Activated gamma-delta T cell (primary cell): ENCODE data around the gene RGP1.
A peak's percentile ranks its signal among the peaks of the same experiment; 100 is the strongest.

Source experiments
- DNase-seq: peaks from one replicate; lab custom pipeline; 2025; lab: John Stamatoyannopoulos, UW
- total RNA-seq, 2 donors: gene quantifications; one replicate each; lab custom pipeline; 2026; lab: John Stamatoyannopoulos, UW

Gene RGP1
- total RNA-seq: 76.5 to 83.0 reads per million in 2 donors

- peak; percentile 61 for DNase-seq
These were observed at the start of gene RGP1, which contains the start of gene GBA2 for GRCh38 chr9:35748858-35749514. Gene RGP1, plus strand, starts transcription at chr9:35749287. Its CDS starts 469 bp downstream, at chr9:35749756. Gene GBA2, minus strand, starts transcription at chr9:35749228. Its CDS starts 524 bp downstream, at chr9:35748704.

GRCh38 chr9:35700031-35700430, 49.1 kb upstream of the RGP1 start:
- DNase-seq: no peak

- no peak for DNase-seq
These were observed 48.1 kb upstream of the RGP1 start for GRCh38 chr9:35700942-35701341.

- DNase-seq: no peak
These were observed 46.4 kb upstream of the RGP1 start for GRCh38 chr9:35702696-35703095.

- no peak for DNase-seq
These were observed 45.0 kb upstream of the RGP1 start for GRCh38 chr9:35703906-35704672.

GRCh38 chr9:35705372-35705771, 43.7 kb upstream of the RGP1 start:
- no peak for DNase-seq

- DNase-seq: no peak
These were observed 43.2 kb upstream of the RGP1 start for GRCh38 chr9:35705836-35706430.

- DNase-seq: no peak
These were observed 42.1 kb upstream of the RGP1 start for GRCh38 chr9:35706951-35707350.

DNA sequence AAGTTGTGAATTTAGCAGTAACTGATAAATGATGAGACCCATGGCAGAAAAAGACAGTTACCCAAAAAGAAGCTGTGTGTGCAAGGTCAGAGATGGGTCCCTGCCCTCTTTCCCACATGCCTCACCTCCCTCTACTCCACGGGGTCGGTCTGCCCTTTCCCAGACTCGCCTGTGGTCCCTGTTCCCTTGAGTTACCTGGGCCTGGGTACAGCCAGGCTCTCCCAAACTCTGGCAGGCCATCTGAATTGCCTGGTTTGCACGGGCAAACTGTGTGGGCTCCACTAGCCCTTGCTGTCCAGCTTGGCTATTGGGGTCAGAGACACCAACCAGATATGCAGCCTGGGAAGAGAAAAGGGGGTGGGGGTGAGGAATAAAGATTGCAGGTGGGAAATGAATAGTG, 40.9 kb upstream of the RGP1 start:
- DNase-seq: no peak

- no peak for DNase-seq
These were observed 38.1 kb upstream of the RGP1 start for GRCh38 chr9:35710818-35711500.

DNA sequence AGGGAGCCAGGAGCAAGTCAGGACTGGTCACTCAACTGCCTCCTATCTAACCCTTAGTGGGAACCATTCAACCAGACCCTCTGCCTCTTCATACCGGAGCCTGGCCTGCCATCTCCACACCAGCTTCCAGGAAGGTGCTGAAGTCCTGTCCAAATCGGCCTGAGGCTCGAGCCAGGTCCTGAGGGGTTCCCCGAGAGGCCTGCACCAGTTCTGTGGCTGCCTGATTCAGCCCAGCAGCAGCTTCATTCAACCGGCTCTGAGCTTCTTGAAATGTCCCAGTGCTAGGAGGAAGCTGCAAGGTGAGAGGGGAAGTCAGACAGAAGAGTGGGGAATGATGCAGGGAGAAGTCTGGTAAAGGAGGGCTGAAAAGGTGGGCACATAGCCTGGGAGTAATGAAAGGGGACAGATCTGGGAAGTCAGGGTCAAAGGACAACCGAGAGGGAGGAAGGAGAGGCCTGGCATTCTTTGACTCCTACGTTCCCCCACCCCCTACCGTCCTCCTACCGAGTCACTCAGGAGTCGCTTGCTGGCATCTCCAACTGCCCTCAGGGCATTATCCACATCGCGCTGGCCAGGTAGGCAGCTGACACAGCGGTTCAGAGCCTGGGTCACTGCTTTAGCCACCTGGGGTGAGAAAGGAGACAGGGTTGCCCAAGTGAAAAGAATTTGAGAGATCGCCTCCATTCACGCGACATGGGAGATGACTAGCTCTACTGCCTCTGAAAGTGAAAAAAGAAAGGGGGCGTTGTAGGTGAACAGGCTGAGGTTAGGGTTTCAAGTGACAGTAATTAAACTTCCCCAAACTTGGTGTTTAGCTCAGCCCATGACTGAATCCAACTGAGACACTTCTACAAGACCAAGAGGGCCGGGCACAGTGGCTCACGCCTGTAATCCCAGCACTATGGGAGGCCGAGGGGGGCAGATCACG, 37.3 kb upstream of the RGP1 start:
- DNase-seq: no peak

GRCh38 chr9:35712762-35713400, 36.2 kb upstream of the RGP1 start:
- no peak for DNase-seq

- no peak for DNase-seq
These were observed 35.5 kb upstream of the RGP1 start for GRCh38 chr9:35713578-35713977.

DNA sequence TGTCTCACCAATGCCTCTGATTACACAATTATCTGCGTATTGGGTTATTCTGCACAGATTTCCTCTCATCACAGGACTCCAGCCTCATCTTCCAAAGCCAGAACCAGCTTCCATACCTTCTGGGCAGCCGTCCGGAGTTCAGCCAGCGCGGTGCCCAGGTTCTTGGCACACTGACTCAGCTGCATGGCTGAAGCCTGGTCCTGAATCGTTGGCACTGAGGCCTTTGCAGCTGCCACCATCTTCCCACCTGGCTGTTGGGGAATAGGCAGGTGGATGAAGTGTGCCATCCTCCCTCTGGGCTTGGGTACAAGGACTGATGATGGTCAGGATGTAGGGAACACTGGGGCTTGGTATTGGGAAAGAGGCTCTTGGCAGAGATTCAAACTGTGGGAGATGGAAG, 35.0 kb upstream of the RGP1 start:
- DNase-seq: no peak

DNA sequence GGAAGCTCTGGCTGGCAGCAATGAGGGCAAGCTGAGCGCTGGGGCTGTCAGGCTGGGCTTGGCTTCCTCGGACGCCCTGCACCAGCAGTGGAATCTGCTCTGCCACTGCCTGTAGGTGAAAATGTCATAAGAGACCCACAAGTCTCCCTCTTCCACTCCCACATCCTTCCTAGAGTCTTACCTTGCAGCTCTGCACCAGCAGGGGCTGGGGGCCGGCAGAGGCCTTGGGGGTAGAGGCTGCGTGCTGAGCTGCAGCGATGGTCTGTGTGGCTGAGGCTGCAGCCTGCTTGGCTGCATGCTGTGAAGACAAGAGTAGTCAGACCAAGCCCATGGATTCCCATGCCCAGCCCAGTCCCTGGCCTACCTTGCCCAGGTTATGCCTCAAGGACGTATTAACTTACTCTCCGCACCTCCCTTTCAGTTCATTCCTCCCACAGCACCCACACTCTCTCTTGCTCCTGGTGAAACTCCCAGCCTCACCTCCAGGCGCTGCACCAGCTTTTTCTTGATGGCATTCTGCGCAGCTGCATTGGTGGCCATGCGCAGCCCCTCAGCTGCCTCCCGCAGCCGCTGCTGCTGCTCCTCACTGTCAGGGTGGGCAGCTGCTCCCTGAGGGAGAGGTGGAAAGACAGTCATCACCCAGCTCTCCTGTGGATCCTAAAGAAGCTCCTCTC, 34.4 kb upstream of the RGP1 start:
- DNase-seq: no peak

DNA sequence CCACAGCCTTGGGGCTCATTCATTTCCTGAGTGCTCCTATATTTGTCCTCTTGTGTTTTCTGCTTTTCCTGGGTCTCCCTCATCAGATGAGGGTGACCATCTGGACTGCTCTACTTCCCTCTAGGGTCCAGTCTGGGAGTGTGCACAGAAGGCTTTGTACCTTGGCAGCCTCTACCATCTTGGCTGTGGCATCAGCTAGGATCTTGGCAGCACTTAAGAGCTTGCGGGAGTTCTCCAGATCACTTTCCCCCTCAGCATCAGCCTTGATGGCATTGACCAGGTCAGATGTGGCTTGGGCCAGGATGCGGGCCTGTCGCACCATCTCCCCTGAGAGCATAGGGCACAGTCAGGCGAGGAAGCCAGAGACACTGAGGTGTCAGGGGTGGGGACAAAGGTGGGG, 32.9 kb upstream of the RGP1 start:
- DNase-seq: no peak

DNA sequence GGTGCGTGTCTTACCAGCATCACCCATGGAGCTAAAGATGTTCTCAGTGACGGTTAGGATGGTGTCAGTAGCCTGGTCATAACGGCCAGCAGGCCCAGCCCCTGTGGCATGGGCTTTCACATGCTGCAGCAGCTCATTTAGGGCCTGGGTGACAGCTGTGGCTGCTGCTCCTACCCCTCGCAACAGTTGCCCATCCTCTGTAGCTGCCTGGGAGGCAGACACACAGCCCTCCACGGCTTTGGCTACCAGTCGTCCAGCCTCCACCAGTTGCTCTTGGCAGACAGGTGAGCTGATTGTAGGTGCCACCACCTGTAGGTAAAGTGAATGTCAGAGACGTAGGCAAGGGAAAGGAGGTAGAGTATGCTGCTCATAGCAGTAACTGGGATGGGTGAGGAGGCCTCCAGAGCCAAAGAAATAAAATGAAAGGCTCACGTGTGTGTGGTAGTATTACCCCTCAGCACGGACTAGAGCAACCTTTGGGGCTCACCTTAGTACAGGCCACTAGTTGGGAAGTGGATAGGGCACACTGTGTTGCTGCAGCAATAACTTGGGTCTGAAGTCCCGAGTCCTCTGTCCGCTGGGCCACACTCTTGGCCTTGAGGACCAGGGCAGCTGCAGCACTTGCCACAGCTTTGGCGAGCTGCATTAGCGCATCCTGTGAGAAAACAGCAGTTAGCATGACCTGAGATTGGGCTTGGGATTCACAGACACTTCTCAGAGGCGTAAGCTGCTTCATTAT, 31.8 kb upstream of the RGP1 start:
- DNase-seq: no peak

DNA sequence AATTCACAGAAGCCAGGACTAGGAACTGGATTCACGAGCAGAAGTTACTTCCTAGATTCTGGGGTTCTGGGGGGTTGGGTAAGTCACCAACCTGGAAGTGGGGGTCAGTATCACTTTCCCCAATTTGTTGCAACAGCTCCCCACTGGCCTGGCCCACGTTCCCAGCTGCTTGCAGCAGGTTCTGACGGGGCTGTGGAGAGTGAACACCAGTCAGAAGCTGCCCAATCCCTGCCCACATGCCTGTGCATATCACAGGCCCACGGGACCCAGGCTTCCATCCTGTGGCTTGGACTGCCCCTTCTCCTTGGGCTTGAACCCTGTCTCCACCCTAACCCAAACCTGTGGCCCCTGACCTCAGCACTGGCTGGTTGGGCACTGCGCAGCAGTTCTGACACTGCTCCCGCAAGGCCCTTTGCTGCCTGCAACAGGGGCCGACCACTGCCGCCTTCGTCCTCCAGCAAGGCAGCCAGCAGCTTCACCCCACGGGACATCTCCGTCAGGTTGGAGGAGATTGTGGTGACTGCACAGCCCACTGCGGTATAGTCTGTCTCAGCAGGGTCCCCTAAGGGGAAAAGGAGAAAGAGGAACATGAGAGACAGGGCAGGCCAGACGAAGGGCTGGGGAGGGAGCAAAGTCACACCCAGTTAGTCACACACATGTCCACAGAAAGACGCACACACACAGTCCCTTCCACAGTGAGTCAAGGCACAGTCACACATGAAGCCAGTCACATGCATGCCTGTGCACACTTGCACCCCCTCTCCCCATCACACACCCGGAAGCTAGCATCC, 30.2 kb upstream of the RGP1 start:
- DNase-seq: no peak

DNA sequence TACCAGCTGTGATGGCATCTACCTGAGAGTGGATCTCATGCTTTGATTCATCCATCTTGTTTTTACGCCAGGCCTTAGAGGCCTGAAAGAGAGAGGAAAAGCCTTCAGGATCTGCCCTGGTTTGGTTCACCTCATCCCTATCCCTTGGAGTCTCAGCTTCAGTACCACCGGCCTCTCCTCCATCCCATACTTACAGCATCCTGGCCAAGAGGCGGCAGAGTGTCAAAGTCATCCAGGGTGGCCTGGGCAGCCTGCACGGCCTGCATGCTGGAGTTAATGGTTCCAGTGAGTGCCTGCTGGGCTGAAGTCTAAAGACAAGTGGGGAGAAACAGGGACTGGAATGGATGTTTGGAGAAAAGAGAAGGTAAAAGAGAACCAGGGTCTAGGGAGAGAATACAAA, 29.5 kb upstream of the RGP1 start:
- DNase-seq: no peak
